Neural cell (in vitro differentiated cells): Measurements from ENCODE around the gene HEG1. TPM values are rescaled to one million over a fixed set of nuclear protein-coding genes. Genes with fewer than 3 reads are reported as not detected.

Experiments
- H2AFZ ChIP-seq: fragments of 200-600, 300-800 bp; sonication (generic), shearing (Covaris generic); 2 replicates; pipeline ENCODE4 v1.6.0; 2014; ENCODE audit warnings: low read depth, mild to moderate bottlenecking, antibody characterized with exemption, low read length, moderate library complexity
- H3F3A ChIP-seq: fragments of 200-600 bp; shearing (Covaris generic); 2 replicates; pipeline ENCODE4 v1.6.1; 2016; ENCODE audit warnings: mild to moderate bottlenecking, moderate library complexity, mixed read lengths, antibody characterized with exemption, low read length; ENCODE audit not compliant: insufficient read depth, poor library complexity, severe bottlenecking
- H3K27ac ChIP-seq: fragments of 200-600, 300-800 bp; sonication (generic), shearing (Covaris generic); 2 replicates; pipeline ENCODE4 v1.5.1; 2014; ENCODE audit warnings: mild to moderate bottlenecking, low read length, moderate library complexity
- H3K27me3 ChIP-seq: fragments of 300-800, 200-600 bp; sonication (generic), shearing (Covaris generic); 2 replicates; pipeline ENCODE4 v1.6.0; 2014; ENCODE audit warnings: mild to moderate bottlenecking, low read depth, low read length, moderate library complexity; ENCODE audit not compliant: insufficient read depth
- H3K36me3 ChIP-seq: fragments of 300-800, 200-600 bp; sonication (generic), shearing (Covaris generic); 2 replicates; pipeline ENCODE4 v1.5.1; 2014; ENCODE audit warnings: mild to moderate bottlenecking, antibody characterized with exemption, low read length, moderate library complexity; ENCODE audit not compliant: insufficient read depth
- H3K4me2 ChIP-seq: fragments of 300-800, 200-600 bp; sonication (generic), shearing (Covaris generic); 2 replicates; pipeline ENCODE4 v1.6.0; 2014; ENCODE audit warnings: mild to moderate bottlenecking, low read length
- H3K4me3 ChIP-seq: fragments of 300-800, 200-600 bp; sonication (generic), shearing (Covaris generic); 2 replicates; pipeline ENCODE4 v1.5.1; 2014; ENCODE audit warnings: mild to moderate bottlenecking, low read length, moderate library complexity
- H3K79me2 ChIP-seq: fragments of 200-600 bp; shearing (Covaris generic); replicated peaks from 2 replicates; pipeline ENCODE4 v1.6.0; 2014; ENCODE audit warnings: mild to moderate bottlenecking, low read length, moderate library complexity; ENCODE audit not compliant: insufficient read depth
- H3K9ac ChIP-seq: fragments of 300-800, 200-600 bp; sonication (generic), shearing (Covaris generic); 2 replicates; pipeline ENCODE4 v1.6.1; 2016; ENCODE audit warnings: mild to moderate bottlenecking, low read length, mixed read lengths
- H3K9me2 ChIP-seq: fragments of 200-600 bp; shearing (Covaris generic); 2 replicates; pipeline ENCODE4 v1.6.1; 2016; ENCODE audit warnings: mild to moderate bottlenecking, low read length, mixed read lengths; ENCODE audit not compliant: insufficient read depth
- H3K9me3 ChIP-seq: fragments of 200-600, 300-800 bp; sonication (generic), shearing (Covaris generic); 2 replicates; pipeline ENCODE4 v1.6.1; 2016; ENCODE audit warnings: mild to moderate bottlenecking, mixed run types, low read length, moderate library complexity, mixed read lengths
- H4K20me1 ChIP-seq: fragments of 200-600 bp; shearing (Covaris generic); 2 replicates; pipeline ENCODE4 v1.6.1; 2016; ENCODE audit warnings: mild to moderate bottlenecking, mixed run types; ENCODE audit not compliant: insufficient read depth
- CTCF ChIP-seq: fragments of 450-650 bp; IDR thresholded peaks from 2 replicates; pipeline ENCODE4 v1.5.1; 2014; ENCODE audit warnings: antibody characterized with exemption, mild to moderate bottlenecking, moderate library complexity; ENCODE audit not compliant: poor library complexity, severe bottlenecking
- EP300 ChIP-seq: fragments of 450-650 bp; conservative IDR thresholded peaks from 2 replicates; pipeline ENCODE4 v1.6.1; 2014; ENCODE audit warnings: antibody characterized with exemption, mild to moderate bottlenecking, moderate library complexity; ENCODE audit not compliant: poor library complexity, severe bottlenecking
- EZH2 ChIP-seq: fragments of 200-600, 300-800 bp; shearing (Covaris generic), sonication (generic); IDR thresholded peaks from 2 replicates; pipeline ENCODE4 v1.6.1; 2014; ENCODE audit warnings: antibody characterized with exemption, low read length, borderline replicate concordance, mild to moderate bottlenecking; ENCODE audit not compliant: insufficient read depth, poor library complexity, severe bottlenecking
- MXI1 ChIP-seq: fragments of 450-650 bp; conservative IDR thresholded peaks from 2 replicates; pipeline ENCODE4 v1.6.1; 2014; ENCODE audit warnings: antibody characterized with exemption, mild to moderate bottlenecking; ENCODE audit not compliant: poor library complexity, severe bottlenecking
- POLR2AphosphoS5 ChIP-seq: IDR thresholded peaks from 2 replicates; pipeline ENCODE4 v1.6.1; 2012
- RAD21 ChIP-seq: fragments of 450-650 bp; conservative IDR thresholded peaks from 2 replicates; pipeline ENCODE4 v1.6.1; 2014; ENCODE audit warnings: antibody characterized with exemption, mild to moderate bottlenecking, moderate library complexity
- REST ChIP-seq: IDR thresholded peaks from 2 replicates; pipeline ENCODE4 v1.6.1; 2012; ENCODE audit warnings: borderline replicate concordance
- SMC3 ChIP-seq: fragments of 450-650 bp; conservative IDR thresholded peaks from 2 replicates; pipeline ENCODE4 v1.6.1; 2014; ENCODE audit warnings: antibody characterized with exemption, mild to moderate bottlenecking, moderate library complexity; ENCODE audit not compliant: poor library complexity
- TAF1 ChIP-seq: IDR thresholded peaks from 2 replicates; pipeline ENCODE4 v1.6.1; 2012; ENCODE audit warnings: low read depth
- polyA plus RNA-seq: library from polyadenylated mRNA; depleted of rRNA; stranded (reverse); fragments of >200 nt; gene quantifications from 2 replicates; pipeline ENCODE4 v1.2.3, GENCODE V29; 2014

The HEG1 gene
- polyA plus RNA-seq, 1 donor from 2014 or later = 0.48 TPM

GRCh38 chr3:124920718-124921117 is 135.1 kb downstream of the HEG1 start:
- Histone ChIP-seq H3K9me2 (no peaks in the 10 kb centered on the region), H3K36me3 (no peaks in the 10 kb centered on the region), H3K9me3 (no peaks in the 10 kb centered on the region), H2AFZ (no peak overlapping the region), H3K27ac (no peak overlapping the region), H3K4me3 (no peak overlapping the region), H3K9ac (no peak overlapping the region), H4K20me1 (no peaks in the 10 kb centered on the region), H3K79me2 (no peaks in the 10 kb centered on the region), H3K4me2 (no peak overlapping the region), H3F3A (no peaks in the 10 kb centered on the region), H3K27me3 (no peaks in the 10 kb centered on the region)
- no peak for TF ChIP-seq SMC3
- TF ChIP-seq MXI1 = no peak
- TF ChIP-seq TAF1 = no peak
- TF ChIP-seq POLR2AphosphoS5 = no peak
- TF ChIP-seq EP300 = no peak
- no peak for TF ChIP-seq CTCF
- no peak for TF ChIP-seq RAD21
- TF ChIP-seq EZH2 = no peak
- no peak for TF ChIP-seq REST

DNA sequence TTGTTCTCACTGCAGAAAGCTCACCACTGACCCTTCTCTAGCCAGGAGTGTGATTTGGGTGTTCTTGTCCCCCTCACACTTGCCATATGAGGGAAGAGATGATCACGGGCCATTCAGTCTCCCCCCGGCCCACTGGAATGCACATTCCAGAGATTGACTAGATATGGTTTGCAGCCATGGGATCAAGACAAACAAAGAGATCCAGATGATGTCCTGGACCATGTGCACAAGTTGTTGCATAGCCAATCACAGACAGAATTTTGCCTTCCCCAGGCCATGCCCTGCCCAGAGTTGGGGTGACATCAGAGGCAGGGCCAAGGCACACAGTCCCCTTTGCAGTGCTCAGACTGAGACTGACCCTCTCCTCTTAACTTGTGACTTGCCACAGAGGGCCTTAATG is 136.0 kb downstream of the HEG1 start:
- H3K9ac ChIP-seq = no peak overlapping the region
- no peaks in the 10 kb centered on the region for H3F3A ChIP-seq
- no peaks in the 10 kb centered on the region for H4K20me1 ChIP-seq
- no peaks in the 10 kb centered on the region for H3K9me2 ChIP-seq
- no peaks in the 10 kb centered on the region for H3K27me3 ChIP-seq
- no peak overlapping the region for H3K27ac ChIP-seq
- TF ChIP-seq EZH2 = no peak
- TF ChIP-seq MXI1 = no peak
- TF ChIP-seq RAD21 = no peak
- no peak for TF ChIP-seq CTCF
- TF ChIP-seq TAF1 = no peak
- TF ChIP-seq EP300 = no peak
- TF ChIP-seq SMC3 = no peak
- no peak for TF ChIP-seq REST
- no peak for TF ChIP-seq POLR2AphosphoS5
- no peak overlapping the region for H3K4me2 ChIP-seq
- no peaks in the 10 kb centered on the region for H3K9me3 ChIP-seq
- no peak overlapping the region for H3K4me3 ChIP-seq
- H3K36me3 ChIP-seq = no peaks in the 10 kb centered on the region
- H2AFZ ChIP-seq = no peak overlapping the region
- no peaks in the 10 kb centered on the region for H3K79me2 ChIP-seq
